ENCODE results near the gene MINDY4. TPM values are rescaled to one million over a fixed set of nuclear protein-coding genes. Genes with fewer than 3 reads are reported as not detected.

Gene MINDY4
- total and polyA plus RNA-seq, 4 donors, result 0.93 to 6.1 (median 1.9) TPM

DNA sequence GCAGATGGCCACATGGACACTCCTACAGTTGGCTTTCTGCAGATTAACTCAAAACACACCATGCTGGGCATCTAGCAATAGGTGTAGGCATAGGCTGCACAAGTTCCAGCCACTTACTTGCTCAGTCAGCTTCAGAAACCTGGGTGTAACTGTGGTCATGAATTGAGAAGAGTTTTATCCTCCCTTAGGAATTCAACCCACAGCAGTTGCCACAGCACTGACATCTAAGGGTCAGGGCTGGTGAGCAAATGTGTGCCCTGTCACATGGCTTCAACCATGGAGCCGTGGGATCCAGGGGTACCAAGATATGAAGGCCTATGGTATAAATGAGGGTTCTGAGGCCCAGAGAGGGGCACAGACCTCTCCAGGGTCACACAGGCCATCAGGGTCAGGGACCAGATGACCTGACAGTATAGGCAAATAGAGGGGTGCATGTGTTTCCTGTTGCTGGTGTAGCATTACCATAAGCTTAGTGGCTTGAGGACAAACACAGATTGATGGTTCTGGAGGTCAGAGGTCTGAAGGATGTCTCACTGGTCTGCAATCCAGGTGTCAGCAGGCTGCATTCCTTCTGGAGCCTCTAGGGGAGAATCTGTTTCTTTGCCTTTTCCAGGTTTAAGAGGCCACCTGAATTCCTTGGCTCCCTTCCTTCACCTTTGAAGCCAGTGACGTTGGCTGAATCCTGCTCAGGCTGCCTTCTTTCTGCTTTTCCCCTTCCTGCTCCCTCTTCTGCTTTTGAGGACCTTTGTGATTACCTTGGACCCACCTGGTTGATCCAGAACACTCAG, 24.1 kb downstream of the MINDY4 start:
- no peak for DNase-seq (ENCODE audit: low spot score)
- no peak overlapping the region for H3K4me3 ChIP-seq (ENCODE audit: low read depth in 1 of 3, low read length in 3 of 3)
- H3K9ac ChIP-seq (ENCODE audit: low read depth in 1 of 2, low read length in 2 of 2), result no peak overlapping the region
- H3K36me3 ChIP-seq (ENCODE audit: control insufficient read depth in 4 of 4, insufficient read depth in 3 of 4, low read depth in 1 of 4, low read length in 3 of 4), result peaks cover 0 to 3% (median 1%) of the 10 kb centered on the region in 4 donors
- H3K9me3 ChIP-seq (ENCODE audit: control insufficient read depth in 4 of 4, low read length in 3 of 4), result no peaks in the 10 kb centered on the region
- 85% methylated on average over 2 of the region's 2 CpGs for WGBS
- peaks cover 0 to 16% (median 10%) of the 10 kb centered on the region in 4 donors for H3K4me1 ChIP-seq (ENCODE audit: control insufficient read depth in 4 of 4, insufficient read depth in 4 of 4, low read length in 3 of 4)
- H3K27ac ChIP-seq (ENCODE audit: low read depth in 1 of 2, low read length in 2 of 2), result no peak overlapping the region
- no peaks in the 10 kb centered on the region for H3K27me3 ChIP-seq (ENCODE audit: control insufficient read depth in 4 of 4, insufficient read depth in 4 of 4, low read length in 3 of 4)
- TF ChIP-seq FOXA1 (IDR thresholded peaks at IDR 0.05), result no peak

DNA sequence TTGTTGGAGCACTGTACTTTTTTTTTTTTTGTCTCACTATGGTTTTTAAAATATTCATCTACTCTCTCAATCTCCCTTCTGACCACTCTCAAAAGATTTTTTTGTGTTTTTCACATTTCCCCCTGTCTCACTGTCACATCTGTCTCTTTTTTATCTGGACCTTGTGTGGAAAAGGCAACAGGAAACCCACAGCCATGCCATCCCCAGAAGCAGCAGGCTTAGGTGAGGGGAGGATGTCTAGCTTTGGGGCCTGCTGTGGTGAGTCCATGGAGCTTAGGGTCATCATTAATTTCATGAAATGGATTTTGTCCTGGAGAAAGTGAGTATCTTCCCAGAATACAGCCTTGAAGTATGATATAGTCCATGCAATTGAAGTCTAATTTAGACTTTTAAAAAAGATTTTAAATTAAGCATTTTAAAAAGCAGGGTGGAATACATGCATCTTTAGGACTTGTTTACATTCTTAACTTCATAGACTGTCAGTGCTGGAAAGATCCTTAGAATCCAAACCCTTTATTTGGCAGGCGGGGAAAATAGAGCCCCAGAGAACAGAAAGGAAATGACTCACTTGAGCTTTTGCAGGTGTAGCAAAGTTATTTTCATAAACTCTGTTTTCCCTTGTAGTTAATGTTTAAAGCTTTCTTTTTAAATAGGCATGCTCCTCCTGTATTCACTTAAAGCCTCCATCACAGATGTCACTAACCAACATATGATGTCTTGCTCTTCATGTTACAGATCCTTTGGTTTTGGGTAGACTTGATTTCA, 25.1 kb downstream of the MINDY4 start:
- H3K9me3 ChIP-seq (ENCODE audit: control insufficient read depth in 4 of 4, low read length in 3 of 4), result no peaks in the 10 kb centered on the region
- H3K4me1 ChIP-seq (ENCODE audit: control insufficient read depth in 4 of 4, insufficient read depth in 4 of 4, low read length in 3 of 4), result peaks cover 0 to 16% (median 10%) of the 10 kb centered on the region in 4 donors
- H3K9ac ChIP-seq (ENCODE audit: low read depth in 1 of 2, low read length in 2 of 2), result no peak overlapping the region
- H3K4me3 ChIP-seq (ENCODE audit: low read depth in 1 of 3, low read length in 3 of 3), result no peak overlapping the region
- no peaks in the 10 kb centered on the region for H3K27me3 ChIP-seq (ENCODE audit: control insufficient read depth in 4 of 4, insufficient read depth in 4 of 4, low read length in 3 of 4)
- H3K27ac ChIP-seq (ENCODE audit: low read depth in 1 of 2, low read length in 2 of 2), result no peak overlapping the region
- no peak for DNase-seq (ENCODE audit: low spot score)
- peaks cover 0 to 3% (median 1%) of the 10 kb centered on the region in 4 donors for H3K36me3 ChIP-seq (ENCODE audit: control insufficient read depth in 4 of 4, insufficient read depth in 3 of 4, low read depth in 1 of 4, low read length in 3 of 4)
- 64% methylated on average over 1 of the region's 1 CpG for WGBS
- TF ChIP-seq JUND (IDR thresholded peaks at IDR 0.05), result no peak
- TF ChIP-seq, protein P1, sequence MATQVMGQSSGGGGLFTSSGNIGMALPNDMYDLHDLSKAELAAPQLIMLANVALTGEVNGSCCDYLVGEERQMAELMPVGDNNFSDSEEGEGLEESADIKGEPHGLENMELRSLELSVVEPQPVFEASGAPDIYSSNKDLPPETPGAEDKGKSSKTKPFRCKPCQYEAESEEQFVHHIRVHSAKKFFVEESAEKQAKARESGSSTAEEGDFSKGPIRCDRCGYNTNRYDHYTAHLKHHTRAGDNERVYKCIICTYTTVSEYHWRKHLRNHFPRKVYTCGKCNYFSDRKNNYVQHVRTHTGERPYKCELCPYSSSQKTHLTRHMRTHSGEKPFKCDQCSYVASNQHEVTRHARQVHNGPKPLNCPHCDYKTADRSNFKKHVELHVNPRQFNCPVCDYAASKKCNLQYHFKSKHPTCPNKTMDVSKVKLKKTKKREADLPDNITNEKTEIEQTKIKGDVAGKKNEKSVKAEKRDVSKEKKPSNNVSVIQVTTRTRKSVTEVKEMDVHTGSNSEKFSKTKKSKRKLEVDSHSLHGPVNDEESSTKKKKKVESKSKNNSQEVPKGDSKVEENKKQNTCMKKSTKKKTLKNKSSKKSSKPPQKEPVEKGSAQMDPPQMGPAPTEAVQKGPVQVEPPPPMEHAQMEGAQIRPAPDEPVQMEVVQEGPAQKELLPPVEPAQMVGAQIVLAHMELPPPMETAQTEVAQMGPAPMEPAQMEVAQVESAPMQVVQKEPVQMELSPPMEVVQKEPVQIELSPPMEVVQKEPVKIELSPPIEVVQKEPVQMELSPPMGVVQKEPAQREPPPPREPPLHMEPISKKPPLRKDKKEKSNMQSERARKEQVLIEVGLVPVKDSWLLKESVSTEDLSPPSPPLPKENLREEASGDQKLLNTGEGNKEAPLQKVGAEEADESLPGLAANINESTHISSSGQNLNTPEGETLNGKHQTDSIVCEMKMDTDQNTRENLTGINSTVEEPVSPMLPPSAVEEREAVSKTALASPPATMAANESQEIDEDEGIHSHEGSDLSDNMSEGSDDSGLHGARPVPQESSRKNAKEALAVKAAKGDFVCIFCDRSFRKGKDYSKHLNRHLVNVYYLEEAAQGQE (IDR thresholded peaks at IDR 0.05), result no peak
- TF ChIP-seq HNF4A (conservative IDR thresholded peaks at IDR 0.05), result no peak
- no peak for TF ChIP-seq TAF1 (conservative IDR thresholded peaks at IDR 0.05)
- TF ChIP-seq, protein P2, sequence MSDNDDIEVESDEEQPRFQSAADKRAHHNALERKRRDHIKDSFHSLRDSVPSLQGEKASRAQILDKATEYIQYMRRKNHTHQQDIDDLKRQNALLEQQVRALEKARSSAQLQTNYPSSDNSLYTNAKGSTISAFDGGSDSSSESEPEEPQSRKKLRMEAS (IDR thresholded peaks at IDR 0.05), result no peak
- TF ChIP-seq SP1 (IDR thresholded peaks at IDR 0.05), result no peak
- no peak for TF ChIP-seq FOXA1 (IDR thresholded peaks at IDR 0.05)
- no peak for TF ChIP-seq RXRA (IDR thresholded peaks at IDR 0.05)
- TF ChIP-seq, protein P3, sequence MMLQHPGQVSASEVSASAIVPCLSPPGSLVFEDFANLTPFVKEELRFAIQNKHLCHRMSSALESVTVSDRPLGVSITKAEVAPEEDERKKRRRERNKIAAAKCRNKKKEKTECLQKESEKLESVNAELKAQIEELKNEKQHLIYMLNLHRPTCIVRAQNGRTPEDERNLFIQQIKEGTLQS (IDR thresholded peaks at IDR 0.05), result no peak

DNA sequence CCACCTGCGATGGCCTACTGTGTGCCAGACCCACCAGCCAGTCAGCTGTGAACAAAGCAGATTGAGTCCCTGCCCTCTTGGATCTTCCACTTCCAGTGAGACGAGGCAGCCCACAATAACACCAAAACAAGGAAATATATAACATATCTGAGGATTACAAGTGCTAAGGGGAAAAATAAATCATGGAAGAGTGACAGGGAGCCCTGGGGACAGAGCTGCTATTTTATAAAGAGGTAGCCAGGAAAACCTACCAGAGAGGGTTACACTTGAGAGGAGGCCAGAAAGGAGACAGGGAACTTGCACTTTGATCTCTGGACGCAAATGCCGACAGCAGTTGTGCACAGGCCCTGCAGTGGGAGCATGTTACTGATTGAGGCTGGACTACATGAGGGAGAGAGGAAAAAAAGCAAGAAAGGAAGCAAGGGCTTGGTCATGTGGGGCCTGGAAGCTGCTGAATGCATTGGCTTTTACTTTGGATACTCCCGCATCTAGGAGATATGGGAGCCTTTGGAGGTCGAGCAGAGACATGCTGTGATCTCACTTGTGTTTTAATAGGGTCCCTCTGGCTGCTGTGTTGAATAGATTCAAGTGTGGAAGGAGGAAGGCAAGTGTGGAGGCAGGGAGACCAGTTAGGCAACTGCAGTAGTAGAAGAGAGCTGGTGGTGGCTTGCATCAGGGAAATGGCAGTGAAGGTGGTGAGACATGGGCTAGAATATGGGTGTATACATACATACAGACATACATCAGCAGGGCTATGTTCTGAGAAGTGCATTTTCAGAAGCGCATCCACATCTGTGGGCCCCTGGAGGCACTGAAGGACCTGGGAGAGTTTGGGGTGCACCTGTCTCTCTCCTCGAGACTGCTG, 26.2 kb downstream of the MINDY4 start:
- no peaks in the 10 kb centered on the region for H3K27me3 ChIP-seq (ENCODE audit: control insufficient read depth in 4 of 4, insufficient read depth in 4 of 4, low read length in 3 of 4)
- DNase-seq (ENCODE audit: low spot score), result no peak
- no peaks in the 10 kb centered on the region for H3K36me3 ChIP-seq (ENCODE audit: control insufficient read depth in 4 of 4, insufficient read depth in 3 of 4, low read depth in 1 of 4, low read length in 3 of 4)
- no peaks in the 10 kb centered on the region for H3K9me3 ChIP-seq (ENCODE audit: control insufficient read depth in 4 of 4, low read length in 3 of 4)
- TF ChIP-seq HNF4A (conservative IDR thresholded peaks at IDR 0.05) (peak; percentile 69 to 70), FOXA2 (IDR thresholded peaks at IDR 0.05) (no peak), HNF4G (IDR thresholded peaks at IDR 0.05) (peak; percentile 8)
- 61% methylated on average over 8 of the region's 8 CpGs for WGBS
- H3K9ac ChIP-seq (ENCODE audit: low read depth in 1 of 2, low read length in 2 of 2), result no peak overlapping the region
- no peak overlapping the region for H3K4me3 ChIP-seq (ENCODE audit: low read depth in 1 of 3, low read length in 3 of 3)
- peaks cover 0 to 16% (median 10%) of the 10 kb centered on the region in 4 donors for H3K4me1 ChIP-seq (ENCODE audit: control insufficient read depth in 4 of 4, insufficient read depth in 4 of 4, low read length in 3 of 4)
- H3K27ac ChIP-seq (ENCODE audit: low read depth in 1 of 2, low read length in 2 of 2), result no peak overlapping the region
